Adipocyte (in vitro differentiated cells): ENCODE measurements around the gene NRG2.

Source experiments
- DNase-seq: peaks from one replicate; pipeline ENCODE4 v3.0.0-alpha.2; 2015; ENCODE audit warnings: low read depth
- H3K27me3 ChIP-seq: replicated peaks from 2 replicates; pipeline ENCODE4 v1.7.0; 2013; ENCODE audit warnings: mild to moderate bottlenecking, low read length, moderate library complexity; ENCODE audit not compliant: control insufficient read depth, insufficient read depth
- H3K36me3 ChIP-seq: 2 replicates; pipeline ENCODE4 v1.7.0; 2013; ENCODE audit warnings: low read length, mild to moderate bottlenecking, moderate library complexity; ENCODE audit not compliant: control insufficient read depth, insufficient read depth, severe bottlenecking
- H3K4me1 ChIP-seq: 2 replicates; pipeline ENCODE4 v1.7.0; 2013; ENCODE audit warnings: mild to moderate bottlenecking, low read length, moderate library complexity; ENCODE audit not compliant: control insufficient read depth, insufficient read depth
- H3K4me3 ChIP-seq: 2 replicates; pipeline ENCODE4 v1.7.0; 2013; ENCODE audit warnings: mild to moderate bottlenecking, low read length, moderate library complexity
- H3K9ac ChIP-seq: 2 replicates; pipeline ENCODE4 v1.7.0; 2013; ENCODE audit warnings: mild to moderate bottlenecking, low read length, moderate library complexity
- H3K9me3 ChIP-seq: 2 replicates; pipeline ENCODE4 v1.7.0; 2013; ENCODE audit warnings: mild to moderate bottlenecking, low read length, moderate library complexity; ENCODE audit not compliant: control insufficient read depth

NRG2 gene

DNA sequence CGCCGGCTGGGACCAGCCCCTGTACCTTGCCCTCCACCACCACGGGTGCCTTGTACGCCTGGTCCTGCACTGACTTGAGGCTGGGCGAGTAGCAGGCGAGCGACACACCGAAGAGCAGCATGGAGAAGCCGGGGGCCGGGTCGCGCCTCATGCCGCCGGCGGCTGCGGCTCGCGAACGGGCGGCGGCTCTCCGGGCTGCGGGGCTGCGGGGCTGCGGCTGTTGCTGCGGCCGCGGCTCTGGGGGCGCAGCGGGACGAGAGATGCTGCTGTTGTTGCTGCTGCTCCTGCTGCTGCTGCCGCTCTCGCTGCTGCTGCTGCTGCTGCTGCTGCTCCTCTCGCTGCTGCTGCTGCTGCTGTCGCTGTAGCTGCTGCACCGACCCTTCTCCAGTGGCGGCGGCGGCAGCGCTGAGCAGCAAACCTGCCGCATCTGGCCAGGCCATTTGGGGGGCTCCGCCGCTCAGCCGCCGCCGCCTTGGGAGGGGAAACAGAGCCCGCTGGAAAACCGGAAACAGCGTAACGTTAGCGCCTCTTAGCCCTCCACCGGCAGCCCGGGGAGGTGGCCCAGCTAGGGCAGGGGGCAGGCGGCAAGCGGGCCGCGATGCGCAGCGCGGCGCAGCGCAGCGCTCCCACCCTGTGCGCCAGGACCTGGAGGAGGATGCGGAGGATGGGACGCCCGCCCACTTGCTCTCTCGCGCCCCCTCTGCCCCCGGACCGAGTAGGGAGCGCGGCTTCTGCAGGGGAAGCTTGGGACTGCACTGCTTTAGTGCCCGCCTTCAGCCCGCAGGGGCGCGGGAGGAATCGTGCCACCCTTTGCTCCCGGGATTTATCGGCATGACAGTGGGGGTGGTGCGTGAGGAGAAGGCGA is at the start of gene NRG2:
TSS of gene NRG2 (minus strand) at position 657 of the 865 bp plus-strand sequence.
- H3K4me1 ChIP-seq, result peaks cover 37% of the 10 kb centered on the region
- H3K9me3 ChIP-seq, result no peaks in the 10 kb centered on the region
- H3K4me3 ChIP-seq, result peak within 1 kb of the TSS; percentile 83
- no peaks in the 10 kb centered on the region for H3K36me3 ChIP-seq
- peak within 1 kb of the TSS; percentile 50 for H3K9ac ChIP-seq
- peak; percentile 75 for DNase-seq
- no peaks in the 10 kb centered on the region for H3K27me3 ChIP-seq

- H3K27me3 ChIP-seq, result no peaks in the 10 kb centered on the region
- peaks cover 21% of the 10 kb centered on the region for H3K9me3 ChIP-seq
- no peaks in the 10 kb centered on the region for H3K4me1 ChIP-seq
- H3K9ac ChIP-seq, result no peak overlapping the region
- H3K36me3 ChIP-seq, result no peaks in the 10 kb centered on the region
- H3K4me3 ChIP-seq, result no peak overlapping the region
- no peak for DNase-seq
These were observed 47.2 kb upstream of the NRG2 start for GRCh38 chr5:140090251-140090650.

GRCh38 chr5:140084541-140084940 is 41.4 kb upstream of the NRG2 start:
- no peaks in the 10 kb centered on the region for H3K27me3 ChIP-seq
- DNase-seq, result no peak
- H3K4me1 ChIP-seq, result no peaks in the 10 kb centered on the region
- no peaks in the 10 kb centered on the region for H3K36me3 ChIP-seq
- peaks cover 6% of the 10 kb centered on the region for H3K9me3 ChIP-seq
- no peak overlapping the region for H3K9ac ChIP-seq
- H3K4me3 ChIP-seq, result no peak overlapping the region

GRCh38 chr5:140083650-140084049 is 40.6 kb upstream of the NRG2 start:
- no peak overlapping the region for H3K4me3 ChIP-seq

GRCh38 chr5:140083120-140083519 is 40.0 kb upstream of the NRG2 start:
- H3K4me3 ChIP-seq, result no peak overlapping the region
- H3K9ac ChIP-seq, result no peak overlapping the region
- H3K36me3 ChIP-seq, result no peaks in the 10 kb centered on the region
- no peak for DNase-seq
- no peaks in the 10 kb centered on the region for H3K27me3 ChIP-seq
- H3K9me3 ChIP-seq, result no peaks in the 10 kb centered on the region
- no peaks in the 10 kb centered on the region for H3K4me1 ChIP-seq

More at GRCh38 chr5:140083650-140084049, 40.6 kb upstream of the NRG2 start:
- Histone ChIP-seq H3K27me3 (no peaks in the 10 kb centered on the region), H3K36me3 (no peaks in the 10 kb centered on the region), H3K9ac (no peak overlapping the region), H3K9me3 (no peaks in the 10 kb centered on the region), H3K4me1 (no peaks in the 10 kb centered on the region)
- no peak for DNase-seq

DNA sequence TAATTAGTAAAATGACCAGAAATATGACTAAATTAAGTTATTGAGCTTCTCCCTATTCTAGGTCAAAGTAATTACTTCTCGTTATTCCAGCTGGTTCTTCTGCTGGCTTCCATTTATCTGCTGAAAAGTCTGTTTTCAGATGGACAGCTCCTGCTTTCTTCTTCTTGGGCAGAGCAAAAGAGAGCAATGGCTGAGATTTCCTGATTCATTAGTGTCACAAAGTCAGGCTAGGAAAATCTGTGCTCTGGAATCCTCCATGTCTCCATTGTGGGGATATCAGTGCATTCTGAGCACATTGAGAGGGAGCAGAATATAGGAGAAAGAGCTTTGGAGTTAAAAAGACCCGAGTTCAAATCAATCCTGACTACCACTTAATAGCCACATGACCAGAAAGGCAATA is 33.7 kb upstream of the NRG2 start:
- Histone ChIP-seq H3K36me3 (no peaks in the 10 kb centered on the region), H3K4me1 (no peaks in the 10 kb centered on the region), H3K9ac (no peak overlapping the region), H3K4me3 (no peak overlapping the region), H3K27me3 (no peaks in the 10 kb centered on the region), H3K9me3 (no peaks in the 10 kb centered on the region)
- DNase-seq, result no peak

DNA sequence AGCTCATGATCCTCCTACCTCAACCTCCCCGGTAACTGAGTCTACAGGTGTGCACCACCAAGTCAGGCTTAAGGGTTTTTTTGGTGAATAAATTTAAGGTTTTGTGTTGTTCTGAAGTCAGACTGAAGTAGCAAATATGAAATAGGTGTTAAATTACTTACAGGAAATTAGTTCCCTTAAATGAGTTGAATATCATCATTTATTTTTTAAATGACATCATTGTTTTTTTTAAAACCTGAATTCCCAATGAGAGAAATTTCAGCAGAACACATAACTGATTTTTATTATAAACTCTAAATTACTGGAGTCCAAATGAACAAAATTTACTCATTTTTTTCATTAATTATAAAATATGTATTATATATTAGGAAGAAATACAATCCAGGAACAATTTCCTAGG is 33.0 kb upstream of the NRG2 start:
- H3K27me3 ChIP-seq, result no peaks in the 10 kb centered on the region
- no peak for DNase-seq
- H3K4me1 ChIP-seq, result no peaks in the 10 kb centered on the region
- H3K9ac ChIP-seq, result no peak overlapping the region
- no peaks in the 10 kb centered on the region for H3K36me3 ChIP-seq
- no peaks in the 10 kb centered on the region for H3K9me3 ChIP-seq
- H3K4me3 ChIP-seq, result no peak overlapping the region

- no peaks in the 10 kb centered on the region for H3K27me3 ChIP-seq
- no peak overlapping the region for H3K9ac ChIP-seq
- no peaks in the 10 kb centered on the region for H3K36me3 ChIP-seq
- no peaks in the 10 kb centered on the region for H3K4me1 ChIP-seq
- no peak overlapping the region for H3K4me3 ChIP-seq
- peak; percentile 25 for DNase-seq
- no peaks in the 10 kb centered on the region for H3K9me3 ChIP-seq
These were observed 32.3 kb upstream of the NRG2 start for GRCh38 chr5:140075371-140075770.

DNA sequence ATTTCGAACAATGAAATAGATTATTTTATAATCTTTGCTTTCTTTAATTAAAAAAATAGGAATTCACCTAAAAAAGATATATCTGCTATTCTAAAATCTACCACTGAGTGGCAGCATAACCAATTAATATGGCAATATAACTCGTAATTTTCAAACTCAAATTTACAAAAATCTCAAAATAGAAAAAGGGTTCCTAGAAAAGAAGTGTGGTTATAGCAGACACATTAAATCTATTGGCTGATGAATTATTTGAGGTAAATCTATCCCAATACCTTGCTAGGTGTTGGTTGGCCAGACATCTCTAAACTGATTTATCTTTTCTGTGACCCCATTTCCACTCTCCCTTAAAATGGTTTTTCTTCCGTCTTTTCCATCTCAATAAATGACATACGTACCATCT is 30.2 kb upstream of the NRG2 start:
- peak; percentile 81 for DNase-seq
- H3K4me3 ChIP-seq, result peak overlapping the region; percentile 7
- no peaks in the 10 kb centered on the region for H3K9me3 ChIP-seq
- no peaks in the 10 kb centered on the region for H3K27me3 ChIP-seq
- no peak overlapping the region for H3K9ac ChIP-seq
- H3K4me1 ChIP-seq, result no peaks in the 10 kb centered on the region
- H3K36me3 ChIP-seq, result no peaks in the 10 kb centered on the region

GRCh38 chr5:140072812-140073211 is 29.7 kb upstream of the NRG2 start:
- no peaks in the 10 kb centered on the region for H3K36me3 ChIP-seq
- no peaks in the 10 kb centered on the region for H3K9me3 ChIP-seq
- H3K27me3 ChIP-seq, result no peaks in the 10 kb centered on the region
- no peak overlapping the region for H3K9ac ChIP-seq
- peak overlapping the region; percentile 7 for H3K4me3 ChIP-seq
- DNase-seq, result no peak
- H3K4me1 ChIP-seq, result no peaks in the 10 kb centered on the region

DNA sequence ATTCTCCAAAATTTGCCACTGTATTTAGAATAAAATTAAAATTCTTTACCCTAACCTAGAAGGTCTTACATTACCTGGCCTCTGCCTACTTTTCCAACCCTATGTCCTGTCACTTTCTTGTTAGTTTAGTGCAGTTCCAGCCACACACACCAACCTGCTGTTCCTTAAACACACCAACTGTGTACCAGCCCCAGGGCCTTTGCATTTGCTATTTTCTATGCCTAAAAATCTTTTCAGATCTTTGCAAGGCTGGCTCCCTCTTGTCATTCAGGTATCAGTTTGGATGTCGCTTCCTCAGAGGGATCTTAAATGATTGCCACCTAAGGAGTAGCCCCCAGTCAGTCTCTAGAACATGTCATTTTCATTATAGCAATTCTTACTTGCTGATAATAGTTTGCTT is 17.7 kb upstream of the NRG2 start:
- Histone ChIP-seq H3K4me1 (no peaks in the 10 kb centered on the region), H3K36me3 (no peaks in the 10 kb centered on the region), H3K4me3 (no peak overlapping the region), H3K27me3 (peaks cover 26% of the 10 kb centered on the region), H3K9me3 (no peaks in the 10 kb centered on the region), H3K9ac (no peak overlapping the region)
- no peak for DNase-seq
